Cardiac muscle cell (in vitro differentiated cells and primary cell): ENCODE measurements around the gene ATP1B4. TPM values are rescaled to one million over a fixed set of nuclear protein-coding genes. Genes with fewer than 3 reads are reported as not detected.

Source experiments
- DNase-seq, 2 donors: peaks; one replicate each; pipeline versions ENCODE4 v3.0.0 to v3.0.0-alpha.2; 2010 to 2017; ENCODE audit warnings: low read depth in 1 of 2, low spot score in 1 of 2
- H3K27ac ChIP-seq: fragments of 200-600 bp; sonication (generic); 2 replicates; pipeline ENCODE4 v1.5.1; 2016
- H3K27me3 ChIP-seq: fragments of 200-600 bp; sonication (generic); 2 replicates; pipeline ENCODE4 v1.6.0; 2016; ENCODE audit warnings: control low read depth
- H3K36me3 ChIP-seq: fragments of 200-600 bp; sonication (generic); 2 replicates; pipeline ENCODE4 v1.5.1; 2016; ENCODE audit warnings: control low read depth
- H3K4me1 ChIP-seq: fragments of 200-600 bp; sonication (generic); 2 replicates; pipeline ENCODE4 v1.8.1; 2017; ENCODE audit warnings: low read depth, mild to moderate bottlenecking, mixed run types
- H3K4me3 ChIP-seq: fragments of 200-600 bp; sonication (generic); 2 replicates; pipeline ENCODE4 v1.5.1; 2016; ENCODE audit warnings: mild to moderate bottlenecking
- H3K9me3 ChIP-seq: fragments of 200-600 bp; sonication (generic); 2 replicates; pipeline ENCODE4 v1.5.1; 2017; ENCODE audit warnings: low read depth, mild to moderate bottlenecking, control low read depth
- polyA plus RNA-seq: library from polyadenylated mRNA; unstranded; fragments of >200 nt; fragmentation: Nextera tagmentation; extraction: Ambion mirVana; gene quantifications from 2 replicates; pipeline ENCODE4 v1.2.1, GENCODE V29; 2016
- total RNA-seq: library from RNA; depleted of rRNA; stranded (reverse); fragments of >200 nt; gene quantifications from 2 replicates; pipeline ENCODE4 v1.2.3, GENCODE V29; 2016
- TF ChIP-seq, protein P1 (sequence below): IDR thresholded peaks from 2 replicates; pipeline ENCODE4 v1.5.1; 2012; ENCODE audit warnings: low read depth, mild to moderate bottlenecking, low read length

The ATP1B4 gene
- total and polyA plus RNA-seq, 2 experiments from 2014 or later = 0.34 to 0.45 TPM

DNA sequence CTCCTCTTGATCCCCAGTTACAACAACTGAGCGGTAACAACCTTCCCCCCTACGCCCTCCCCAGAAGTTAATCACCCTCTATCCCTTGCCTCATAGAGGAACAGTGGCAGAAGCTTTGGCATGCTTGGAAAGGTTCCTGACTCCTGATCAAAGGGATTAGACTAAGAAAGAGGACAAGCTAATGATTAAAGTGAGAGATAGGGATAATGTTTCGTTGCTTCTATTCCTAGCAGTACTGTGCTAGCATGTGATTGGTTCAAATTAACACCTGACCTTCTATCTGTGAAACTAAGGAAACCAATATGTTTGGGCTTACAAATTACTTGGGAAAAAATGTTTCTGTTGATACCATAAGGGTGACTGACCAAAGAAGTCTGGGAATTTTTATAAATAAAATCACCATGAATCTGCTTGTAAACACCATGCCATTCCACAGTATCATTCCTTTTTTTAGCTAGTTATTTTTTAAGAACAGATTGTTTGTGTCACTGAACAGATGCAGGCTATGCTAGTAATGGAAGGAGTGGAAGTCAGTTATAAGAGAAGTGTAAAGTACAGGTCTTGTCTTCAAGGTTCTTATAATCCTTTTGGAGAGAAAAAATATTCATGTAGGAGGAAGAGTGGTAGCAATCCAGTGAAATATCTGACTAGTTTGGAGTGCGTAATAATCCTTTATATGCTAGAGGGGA lies 11.3 kb upstream of the ATP1B4 start:
- Histone ChIP-seq H3K4me1 (no peaks in the 10 kb centered on the region), H3K4me3 (no peak overlapping the region), H3K27me3 (no peaks in the 10 kb centered on the region), H3K27ac (no peak overlapping the region), H3K36me3 (no peaks in the 10 kb centered on the region), H3K9me3 (no peaks in the 10 kb centered on the region)
- no peak for DNase-seq
- TF ChIP-seq, protein P1, sequence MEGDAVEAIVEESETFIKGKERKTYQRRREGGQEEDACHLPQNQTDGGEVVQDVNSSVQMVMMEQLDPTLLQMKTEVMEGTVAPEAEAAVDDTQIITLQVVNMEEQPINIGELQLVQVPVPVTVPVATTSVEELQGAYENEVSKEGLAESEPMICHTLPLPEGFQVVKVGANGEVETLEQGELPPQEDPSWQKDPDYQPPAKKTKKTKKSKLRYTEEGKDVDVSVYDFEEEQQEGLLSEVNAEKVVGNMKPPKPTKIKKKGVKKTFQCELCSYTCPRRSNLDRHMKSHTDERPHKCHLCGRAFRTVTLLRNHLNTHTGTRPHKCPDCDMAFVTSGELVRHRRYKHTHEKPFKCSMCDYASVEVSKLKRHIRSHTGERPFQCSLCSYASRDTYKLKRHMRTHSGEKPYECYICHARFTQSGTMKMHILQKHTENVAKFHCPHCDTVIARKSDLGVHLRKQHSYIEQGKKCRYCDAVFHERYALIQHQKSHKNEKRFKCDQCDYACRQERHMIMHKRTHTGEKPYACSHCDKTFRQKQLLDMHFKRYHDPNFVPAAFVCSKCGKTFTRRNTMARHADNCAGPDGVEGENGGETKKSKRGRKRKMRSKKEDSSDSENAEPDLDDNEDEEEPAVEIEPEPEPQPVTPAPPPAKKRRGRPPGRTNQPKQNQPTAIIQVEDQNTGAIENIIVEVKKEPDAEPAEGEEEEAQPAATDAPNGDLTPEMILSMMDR = no peak

DNA sequence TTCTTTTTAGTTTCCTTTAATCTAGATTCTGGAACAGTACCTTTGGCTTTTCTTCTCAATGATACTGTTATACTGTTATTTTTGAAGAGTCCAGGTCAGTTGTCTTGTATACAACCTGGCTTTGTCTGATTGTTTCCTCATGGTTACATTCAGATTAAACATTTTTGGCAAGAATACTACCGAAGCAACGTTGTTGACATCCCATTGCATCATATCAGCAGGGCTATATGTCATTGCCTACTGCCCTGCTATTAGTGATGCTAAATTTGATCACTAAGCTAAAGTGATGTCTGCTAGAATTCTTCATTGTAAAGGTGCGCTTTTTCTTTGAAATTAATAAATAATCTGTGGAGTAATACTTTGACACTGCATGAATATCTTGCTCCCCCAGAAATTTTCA lies 5.8 kb upstream of the ATP1B4 start:
- H3K9me3 ChIP-seq = no peaks in the 10 kb centered on the region
- no peak overlapping the region for H3K4me3 ChIP-seq
- TF ChIP-seq, protein P1 = no peak
- no peaks in the 10 kb centered on the region for H3K36me3 ChIP-seq
- H3K4me1 ChIP-seq = no peaks in the 10 kb centered on the region
- no peaks in the 10 kb centered on the region for H3K27me3 ChIP-seq
- H3K27ac ChIP-seq = no peak overlapping the region
- DNase-seq = no peak

DNA sequence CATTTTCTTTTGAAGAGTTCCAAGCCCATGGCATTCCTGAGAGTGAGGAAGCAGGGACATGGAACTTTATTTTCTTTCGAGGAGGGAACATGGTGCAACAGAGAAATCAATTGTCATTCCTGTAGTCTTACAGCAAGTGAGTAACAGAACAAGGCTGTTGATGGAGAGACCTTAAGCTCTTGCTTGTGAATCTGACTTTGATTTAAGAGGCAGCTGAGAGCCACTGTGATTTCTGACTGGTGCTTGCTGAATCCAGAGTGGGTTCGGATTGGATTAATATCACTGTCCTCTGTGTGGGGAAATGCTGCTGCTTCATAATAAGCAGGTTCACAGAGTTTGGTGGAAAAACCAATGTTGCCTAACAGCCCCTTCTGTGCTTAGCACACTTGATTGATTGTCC lies 4.7 kb upstream of the ATP1B4 start:
- no peaks in the 10 kb centered on the region for H3K27me3 ChIP-seq
- no peak for DNase-seq
- H3K27ac ChIP-seq = no peak overlapping the region
- TF ChIP-seq, protein P1 = no peak
- H3K36me3 ChIP-seq = no peaks in the 10 kb centered on the region
- H3K9me3 ChIP-seq = no peaks in the 10 kb centered on the region
- H3K4me1 ChIP-seq = peaks cover under 1% of the 10 kb centered on the region
- no peak overlapping the region for H3K4me3 ChIP-seq

DNA sequence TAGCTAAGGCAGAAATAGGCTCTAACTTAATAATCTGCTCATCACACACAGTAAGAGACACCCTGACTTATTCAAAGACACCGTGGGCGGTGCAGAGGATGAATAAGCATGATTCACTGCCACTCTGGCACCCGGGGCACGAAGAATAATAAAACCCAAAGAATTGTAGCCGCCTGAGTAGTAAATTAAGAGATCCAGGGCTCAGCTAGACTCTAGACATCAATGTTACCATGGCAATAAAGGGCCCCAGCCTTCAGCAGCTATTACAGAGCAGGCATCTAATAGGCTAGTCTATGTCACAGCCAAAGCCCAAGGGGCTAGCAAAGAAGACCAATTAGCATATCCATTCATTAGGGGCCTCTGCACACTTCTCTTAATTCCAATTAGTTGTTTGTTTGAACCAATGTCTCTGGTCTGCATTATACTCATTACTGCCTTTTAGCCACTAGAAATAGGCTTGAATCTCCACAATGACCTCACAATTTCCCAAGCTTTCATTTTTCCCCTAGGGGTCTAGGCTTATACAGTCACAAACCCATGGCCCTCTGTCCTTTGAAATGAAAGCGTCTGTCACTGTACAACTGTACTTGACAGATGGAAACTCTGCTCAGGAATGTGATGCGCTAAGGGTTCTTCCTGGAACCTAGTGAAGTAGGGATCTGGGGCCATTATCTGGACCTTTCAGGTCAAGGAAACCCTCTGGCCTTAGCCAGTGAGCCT lies 3.0 kb upstream of the ATP1B4 start:
- Histone ChIP-seq H3K4me1 (peaks cover 16% of the 10 kb centered on the region), H3K9me3 (no peaks in the 10 kb centered on the region), H3K27me3 (no peaks in the 10 kb centered on the region), H3K4me3 (no peak overlapping the region), H3K27ac (no peak overlapping the region), H3K36me3 (no peaks in the 10 kb centered on the region)
- TF ChIP-seq, protein P1 = no peak
- DNase-seq = no peak

DNA sequence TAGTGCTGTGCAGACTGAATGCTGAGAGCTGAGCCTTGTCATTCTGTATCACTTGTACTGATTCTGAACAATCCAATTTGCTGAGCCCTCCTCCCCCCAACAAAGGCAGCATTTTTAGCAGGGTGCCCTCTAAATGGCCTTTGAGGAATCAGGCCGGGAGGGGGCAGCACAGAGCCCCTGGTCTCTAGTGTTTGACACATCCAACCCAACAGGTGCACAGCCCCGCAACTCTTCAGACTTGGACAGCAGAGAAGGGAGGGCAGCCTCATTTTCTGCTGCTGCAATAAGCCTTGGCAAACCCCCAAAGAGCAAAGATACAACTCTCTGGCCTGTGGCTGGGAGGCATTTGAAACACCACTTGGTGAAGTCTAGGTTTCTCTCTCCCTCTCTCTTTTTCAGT lies 3.4 kb downstream of the ATP1B4 start:
- TF ChIP-seq, protein P1 = peak; percentile 49
- Histone ChIP-seq H3K36me3 (no peaks in the 10 kb centered on the region), H3K4me1 (peaks cover 30% of the 10 kb centered on the region), H3K27ac (peak overlapping the region; percentile 86), H3K4me3 (no peak overlapping the region), H3K27me3 (no peaks in the 10 kb centered on the region), H3K9me3 (no peaks in the 10 kb centered on the region)
- DNase-seq = peak; percentile 17 to 71
